Astrocyte of the cerebellum (primary cell): ENCODE measurements around the gene CD300E.

Source experiments
- DNase-seq: peaks from one replicate; pipeline ENCODE4 v3.0.0-alpha.2; 2011; ENCODE audit warnings: low read depth
- H3K4me3 ChIP-seq: 2 replicates; pipeline ENCODE4 v1.5.1; 2011; ENCODE audit warnings: mild to moderate bottlenecking, low read depth, low read length, moderate library complexity
- CTCF ChIP-seq: IDR thresholded peaks from 2 replicates; pipeline ENCODE4 v1.5.1; 2012; ENCODE audit warnings: low read length, low read depth, moderate library complexity, mild to moderate bottlenecking; ENCODE audit errors: missing control alignments
- in situ Hi-C: cut with HindIII; loops from 2 replicates; pipeline ENCODE4 v1.10.0; 2017; ENCODE audit warnings: low sequenced_read_pairs

The CD300E gene

GRCh38 chr17:74563358-74563757, 60.2 kb downstream of the CD300E start:
- TF ChIP-seq CTCF, result no peak
- in situ Hi-C loops, result no loop called here
- no peak overlapping the region for H3K4me3 ChIP-seq
- no peak for DNase-seq

GRCh38 chr17:74561586-74561985, 62.0 kb downstream of the CD300E start:
- no peak overlapping the region for H3K4me3 ChIP-seq
- in situ Hi-C loops, result no loop called here
- DNase-seq, result no peak
- TF ChIP-seq CTCF, result no peak
